ENCODE measurements around the gene ZDHHC8. TPM values are rescaled to one million over a fixed set of nuclear protein-coding genes. Genes with fewer than 3 reads are reported as not detected.

Gene ZDHHC8
- total RNA-seq, 2 donors from 2014 or later = 48.3 to 48.9 TPM

DNA sequence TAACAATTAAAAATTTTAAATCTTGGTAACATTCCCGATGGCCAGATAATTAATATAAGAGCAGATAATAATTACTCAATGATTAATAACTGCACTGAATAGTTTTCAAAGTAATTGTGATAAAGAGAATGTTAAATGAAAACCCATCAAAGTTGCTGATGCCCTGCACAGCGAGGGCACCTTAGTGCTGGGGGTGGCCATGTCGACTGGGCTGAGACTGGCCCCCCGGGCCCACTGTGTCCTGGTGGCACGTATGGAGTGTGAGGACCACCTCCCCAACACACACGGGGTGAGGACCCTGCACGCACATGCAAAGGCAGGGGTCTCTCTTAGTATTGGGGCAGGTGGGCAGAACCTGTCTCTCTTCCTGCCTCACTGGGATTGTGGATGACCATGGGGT lies 34.3 kb downstream of the ZDHHC8 start:
- ATAC-seq (no peak), DNase-seq (no peak)
- intact Hi-C loops (cut with DNase I) = no loop called here

DNA sequence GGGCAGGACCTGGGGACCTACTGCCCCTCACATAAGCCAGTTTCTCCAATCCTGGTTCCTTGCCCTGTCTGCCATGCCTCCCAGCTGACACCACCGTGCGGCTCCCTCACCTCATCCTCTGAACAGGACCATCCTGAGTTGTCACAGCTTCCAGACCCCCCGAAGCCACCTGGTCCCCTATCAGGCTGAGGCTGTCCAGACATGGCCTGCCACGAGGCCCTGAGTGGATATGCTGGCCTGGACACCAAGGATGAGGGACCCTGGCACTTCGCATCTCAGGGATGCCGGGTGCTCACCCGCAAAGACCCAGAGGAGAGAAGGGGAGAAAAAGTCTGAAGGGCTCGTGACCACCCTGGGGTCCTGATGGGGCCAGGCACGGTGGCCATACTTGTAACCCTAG lies 35.1 kb downstream of the ZDHHC8 start:
- ATAC-seq (no peak), DNase-seq (no peak)
- intact Hi-C loops (cut with DNase I) = no loop called here

DNA sequence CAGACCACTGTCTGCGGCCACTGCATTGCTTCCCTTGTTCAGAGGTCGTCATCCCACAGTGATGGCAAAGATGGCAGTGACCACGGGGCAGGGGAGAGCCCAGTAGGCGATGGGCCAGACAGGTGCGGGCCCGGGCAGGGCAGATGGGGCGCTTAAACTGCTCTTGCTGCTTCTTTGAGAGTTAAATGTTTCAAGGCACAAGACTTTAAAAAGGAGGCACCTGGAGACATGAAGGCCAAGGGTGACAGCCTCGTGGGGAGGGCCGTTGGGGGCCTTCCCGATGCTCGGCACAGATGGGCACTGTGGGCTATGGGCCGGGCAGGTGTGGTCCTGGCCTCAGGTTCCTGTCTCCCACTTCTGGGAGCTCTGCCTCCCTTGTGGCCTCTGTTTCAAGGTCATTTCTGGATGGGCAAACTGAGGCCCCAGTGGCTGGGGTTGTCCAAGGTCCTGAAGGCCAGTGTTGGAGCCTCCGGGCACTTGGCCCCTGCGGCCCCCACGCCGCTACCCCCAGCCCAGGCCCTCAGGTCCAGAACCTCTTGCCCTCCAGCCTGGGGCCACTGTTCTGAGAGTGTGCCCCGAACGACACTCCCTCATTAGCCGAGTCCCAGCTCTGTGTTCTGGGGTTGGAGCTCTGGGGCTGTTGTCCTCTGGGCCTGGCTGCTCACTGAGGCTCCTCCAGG lies 36.2 kb downstream of the ZDHHC8 start:
- ATAC-seq (no peak), DNase-seq (no peak)
- intact Hi-C loops (cut with DNase I) = no loop called here

DNA sequence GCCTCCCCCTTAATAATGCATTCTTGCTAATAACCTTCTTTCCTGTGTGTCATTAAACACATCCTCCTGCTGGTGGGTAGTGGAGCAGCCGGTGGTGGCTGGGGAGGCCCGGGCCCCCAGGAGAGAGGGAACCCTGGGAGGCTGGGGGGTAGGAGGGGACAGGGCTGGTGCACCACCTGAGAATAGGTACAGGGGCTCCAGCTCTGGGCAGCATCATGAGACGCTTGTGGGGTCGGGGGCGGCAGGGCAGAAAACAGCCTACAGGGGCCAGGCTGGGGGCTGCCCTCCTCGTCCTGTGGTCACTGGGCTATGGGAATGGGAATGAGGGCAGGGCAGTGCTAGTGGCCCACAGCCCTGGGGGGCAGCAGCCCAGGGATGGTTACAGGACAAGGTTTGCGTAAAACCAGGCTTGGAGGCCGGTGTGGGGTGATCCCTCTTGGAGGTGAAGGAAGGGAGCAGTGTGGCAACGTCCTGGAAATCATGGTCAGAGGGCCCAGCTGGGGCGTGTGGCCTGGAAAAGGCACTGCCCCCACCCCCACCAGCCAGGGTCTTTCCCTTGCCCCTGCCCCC lies 37.7 kb downstream of the ZDHHC8 start:
- no peak for ATAC-seq
- intact Hi-C loops (cut with DNase I) = no loop called here
- DNase-seq = no peak

DNA sequence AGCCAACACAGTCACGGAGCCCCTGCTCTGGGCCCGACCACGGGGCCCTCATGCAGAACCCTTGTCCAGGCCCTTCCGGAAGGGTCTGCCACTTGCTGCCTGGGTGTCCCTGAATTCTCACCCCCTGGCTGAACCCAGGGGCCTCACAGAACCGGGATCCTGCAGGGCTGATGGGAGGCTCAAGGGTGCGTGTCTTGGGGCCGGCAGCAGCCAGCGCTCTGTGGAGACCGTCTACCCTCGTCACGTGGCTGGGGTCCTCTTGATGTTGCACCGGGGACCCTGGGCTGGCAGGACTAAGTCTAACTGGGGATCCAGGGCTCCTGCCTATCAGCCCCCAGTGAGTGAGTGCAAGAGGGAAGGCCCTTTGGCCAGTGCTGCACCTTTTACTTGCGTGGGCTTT lies 38.6 kb downstream of the ZDHHC8 start:
- no peak for DNase-seq
- intact Hi-C loops (cut with DNase I) = loop anchor here in 1 of 2 donors (5.0 kb wide), 1 partner anchor 102 kb away; no protein-coding TSS in a partner anchor
- no peak for ATAC-seq

DNA sequence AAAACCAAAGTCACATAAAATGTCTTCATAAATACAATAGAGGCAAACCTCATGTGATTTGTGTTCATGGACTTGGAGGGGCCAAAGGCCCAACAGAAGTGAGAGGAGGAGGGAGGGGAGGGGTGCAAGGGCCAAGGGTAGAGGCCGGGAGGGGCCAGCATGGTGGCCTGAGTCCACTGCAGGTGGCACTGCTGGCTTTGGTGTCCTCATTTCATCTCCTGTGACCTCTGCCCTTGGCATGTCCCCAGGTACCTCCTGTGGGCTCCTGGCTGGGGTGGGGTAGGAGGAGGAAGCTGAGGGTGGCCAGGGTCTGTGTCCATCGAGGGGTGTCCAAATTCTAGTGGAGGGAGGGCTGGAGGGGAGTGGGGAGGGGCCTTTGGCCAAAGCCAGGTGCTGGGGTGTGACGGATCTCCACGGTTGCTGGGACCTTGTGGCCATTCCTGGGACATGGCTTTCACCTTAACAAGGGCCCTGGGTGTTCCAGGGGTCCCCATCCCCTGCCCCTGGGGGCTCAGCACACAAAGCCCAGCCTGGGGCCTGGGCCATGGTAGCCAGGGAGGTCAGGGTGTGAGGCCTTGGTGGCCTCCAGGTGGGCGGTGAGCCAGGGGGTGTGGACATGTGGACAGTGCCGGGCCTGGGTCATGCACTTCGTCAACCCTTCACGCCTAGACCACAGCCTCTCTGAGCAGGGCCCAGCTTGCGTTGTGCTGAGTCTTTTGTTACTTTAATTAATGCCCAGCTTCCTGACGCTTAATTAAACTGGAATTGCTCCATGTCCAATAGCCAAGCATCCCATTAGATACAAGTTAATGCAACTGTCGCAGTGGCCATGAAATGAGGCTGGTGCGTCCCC lies 39.9 kb downstream of the ZDHHC8 start:
- intact Hi-C loops (cut with DNase I) = loop anchor here in 1 of 2 donors (5.0 kb wide), 1 partner anchor 101 kb away; no protein-coding TSS in a partner anchor
- no peak for ATAC-seq
- no peak for DNase-seq

DNA sequence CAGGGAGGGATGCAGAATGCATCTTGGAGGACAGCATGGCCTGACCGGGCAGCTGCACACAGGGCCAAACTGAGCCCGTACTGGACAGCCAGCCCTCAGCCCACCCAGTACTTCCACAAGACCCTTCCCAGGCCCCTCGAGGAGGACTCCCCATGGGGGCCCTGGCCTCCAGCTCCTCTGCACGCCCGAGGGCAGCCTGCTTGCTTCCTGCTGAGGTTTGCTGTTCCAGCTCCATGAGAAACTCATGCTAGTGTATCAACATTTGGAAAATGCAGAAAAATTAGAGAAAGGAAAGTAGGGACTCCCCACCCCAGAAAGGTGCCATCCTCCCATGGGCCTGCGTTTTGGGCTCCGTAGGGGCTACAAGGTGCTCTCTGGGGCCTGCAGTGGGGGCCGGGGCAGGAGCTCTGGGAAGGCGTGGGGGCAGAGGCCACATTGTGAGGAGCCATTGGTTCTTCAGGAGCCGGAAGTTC lies 40.6 kb downstream of the ZDHHC8 start:
- DNase-seq (no peak), ATAC-seq (no peak)
- intact Hi-C loops (cut with DNase I) = loop anchor here in 1 of 2 donors (5.0 kb wide), 1 partner anchor 100 kb away; no protein-coding TSS in a partner anchor

DNA sequence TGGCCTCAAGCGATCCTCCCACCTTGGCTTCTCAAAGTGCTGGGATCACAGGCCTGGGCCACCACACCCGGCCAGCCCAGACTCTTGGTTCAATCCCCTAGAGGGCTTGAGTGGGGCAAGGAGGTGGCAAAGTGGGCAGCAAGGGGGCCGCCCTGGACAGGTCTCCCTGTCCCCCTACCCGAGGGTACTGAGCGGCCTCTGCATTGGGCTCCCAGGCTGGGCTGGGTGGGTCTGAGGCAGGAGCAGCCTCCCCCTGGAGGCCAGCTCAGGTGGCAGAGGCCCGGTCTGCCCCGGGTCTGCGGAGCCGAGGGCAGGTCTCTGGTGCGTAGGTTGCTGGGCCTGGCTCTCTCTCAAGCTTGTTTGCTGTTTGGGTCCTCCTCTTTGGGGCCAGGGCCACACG lies 41.6 kb downstream of the ZDHHC8 start:
- ATAC-seq (no peak), DNase-seq (no peak)
- intact Hi-C loops (cut with DNase I) = loop anchor here in 1 of 2 donors (5.0 kb wide), 1 partner anchor 99 kb away; no protein-coding TSS in a partner anchor

DNA sequence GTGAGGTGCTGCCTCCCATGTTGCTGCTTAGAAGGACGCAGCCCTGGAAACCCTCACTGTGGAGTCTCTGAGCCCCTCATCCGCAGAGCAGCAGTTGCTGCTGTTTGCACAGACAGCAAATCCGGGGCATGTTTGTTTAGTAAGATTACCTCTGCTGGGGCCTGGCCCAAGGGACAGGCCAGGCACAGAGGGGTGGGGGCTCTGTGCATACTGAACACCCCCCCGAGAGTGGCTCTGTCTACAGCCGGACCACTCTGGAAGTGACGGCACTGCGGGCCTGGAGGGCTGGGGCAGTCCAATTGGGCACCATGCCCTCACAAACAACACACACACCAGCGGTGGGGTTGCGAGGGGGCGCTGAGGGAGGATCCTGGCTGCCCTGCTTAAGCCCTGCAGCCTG lies 42.2 kb downstream of the ZDHHC8 start:
- ATAC-seq (no peak), DNase-seq (no peak)
- intact Hi-C loops (cut with DNase I) = loop anchor here in 1 of 2 donors (5.0 kb wide), 1 partner anchor 99 kb away; no protein-coding TSS in a partner anchor

DNA sequence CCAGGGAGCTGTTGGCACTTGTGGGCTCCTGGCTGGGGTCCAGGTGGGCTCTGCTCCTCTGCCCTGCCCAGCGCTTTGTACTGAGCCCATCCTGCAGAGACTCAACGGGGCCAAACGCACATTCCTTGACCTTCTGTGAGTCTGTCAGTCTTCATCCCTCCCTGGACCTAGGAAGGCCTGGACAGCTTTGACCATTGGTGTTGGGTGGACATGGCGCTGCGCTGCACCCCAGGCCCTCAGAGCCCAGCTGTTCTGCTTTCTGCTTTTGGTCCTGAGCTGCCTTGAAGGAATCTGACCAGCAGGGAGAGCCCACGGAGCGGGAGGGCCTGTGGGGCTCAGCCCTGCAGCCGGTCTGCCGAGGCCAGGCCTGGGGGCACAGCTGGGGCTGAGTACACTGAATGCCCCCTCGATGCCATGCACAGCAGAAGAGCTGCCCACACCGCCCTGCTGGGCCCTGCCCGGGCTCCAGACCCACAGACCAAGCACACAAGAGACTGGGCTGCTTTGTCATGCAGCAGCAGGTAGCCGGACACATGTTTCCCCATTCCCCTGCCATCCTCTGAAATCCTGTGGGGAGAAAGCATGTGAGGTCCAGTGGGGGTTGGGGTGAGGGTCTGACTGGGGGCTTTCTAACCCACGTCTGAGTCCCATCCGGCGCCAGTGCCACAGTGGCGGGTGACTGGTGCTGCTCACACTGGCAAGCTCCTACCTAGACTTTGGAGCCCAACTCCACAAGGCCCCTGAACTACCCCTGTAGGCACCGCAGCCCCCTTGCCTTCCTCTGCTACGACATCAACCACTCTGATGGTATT lies 43.4 kb downstream of the ZDHHC8 start:
- intact Hi-C loops (cut with DNase I) = loop anchor here in 1 of 2 donors (5.0 kb wide), 1 partner anchor 97 kb away; no protein-coding TSS in a partner anchor
- ATAC-seq = peak in 1 of 2 donors; percentile 18
- no peak for DNase-seq

DNA sequence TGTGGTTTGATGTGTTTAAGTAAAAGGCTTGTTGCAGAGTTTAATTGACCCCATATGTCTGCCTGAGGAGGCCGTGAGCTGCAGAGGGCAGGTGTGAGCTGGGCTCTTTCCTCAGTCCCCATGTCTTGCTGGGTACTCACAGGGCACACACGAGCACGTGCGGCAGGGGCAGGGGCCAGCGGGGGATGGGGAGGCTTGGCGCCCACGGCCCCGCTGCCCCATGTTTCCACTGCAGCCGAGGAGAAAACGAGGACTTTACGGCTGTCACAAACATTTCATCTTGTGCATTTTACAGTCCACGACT lies 43.9 kb downstream of the ZDHHC8 start:
- no peak for ATAC-seq
- intact Hi-C loops (cut with DNase I) = no loop called here
- DNase-seq = no peak

DNA sequence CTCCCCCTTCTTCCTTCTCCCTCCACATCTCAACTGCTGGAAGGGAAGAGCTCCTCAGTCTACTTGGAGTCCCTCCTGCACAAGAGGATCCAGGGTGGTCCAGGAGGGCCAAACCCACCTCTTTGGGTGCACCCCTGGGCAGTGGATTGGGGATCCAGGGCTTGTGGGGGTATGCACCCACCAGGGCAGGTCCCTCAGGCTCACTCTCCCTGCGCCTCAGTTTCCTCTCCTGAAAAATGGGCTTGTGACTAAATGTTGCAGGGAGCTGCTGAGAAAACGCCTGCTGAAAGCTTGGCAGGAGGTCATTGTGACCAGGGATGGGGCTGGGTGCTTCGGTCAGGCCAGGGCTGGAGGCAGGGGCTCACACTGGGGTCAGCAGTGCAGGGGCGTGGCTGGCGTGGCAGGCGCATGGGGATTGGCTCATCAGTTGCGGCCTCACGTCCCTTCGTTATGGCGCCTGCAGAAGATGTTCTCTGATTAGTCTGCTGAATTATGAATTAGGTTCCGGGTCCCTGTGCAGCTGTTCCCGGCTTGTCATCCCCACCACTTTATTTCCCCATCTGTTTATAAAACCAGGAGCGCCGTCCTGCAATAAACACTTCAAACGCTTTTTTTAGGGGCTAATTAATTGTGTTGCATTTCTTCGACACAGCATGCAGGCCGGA lies 44.9 kb downstream of the ZDHHC8 start:
- intact Hi-C loops (cut with DNase I) = no loop called here
- ATAC-seq (no peak), DNase-seq (no peak)

DNA sequence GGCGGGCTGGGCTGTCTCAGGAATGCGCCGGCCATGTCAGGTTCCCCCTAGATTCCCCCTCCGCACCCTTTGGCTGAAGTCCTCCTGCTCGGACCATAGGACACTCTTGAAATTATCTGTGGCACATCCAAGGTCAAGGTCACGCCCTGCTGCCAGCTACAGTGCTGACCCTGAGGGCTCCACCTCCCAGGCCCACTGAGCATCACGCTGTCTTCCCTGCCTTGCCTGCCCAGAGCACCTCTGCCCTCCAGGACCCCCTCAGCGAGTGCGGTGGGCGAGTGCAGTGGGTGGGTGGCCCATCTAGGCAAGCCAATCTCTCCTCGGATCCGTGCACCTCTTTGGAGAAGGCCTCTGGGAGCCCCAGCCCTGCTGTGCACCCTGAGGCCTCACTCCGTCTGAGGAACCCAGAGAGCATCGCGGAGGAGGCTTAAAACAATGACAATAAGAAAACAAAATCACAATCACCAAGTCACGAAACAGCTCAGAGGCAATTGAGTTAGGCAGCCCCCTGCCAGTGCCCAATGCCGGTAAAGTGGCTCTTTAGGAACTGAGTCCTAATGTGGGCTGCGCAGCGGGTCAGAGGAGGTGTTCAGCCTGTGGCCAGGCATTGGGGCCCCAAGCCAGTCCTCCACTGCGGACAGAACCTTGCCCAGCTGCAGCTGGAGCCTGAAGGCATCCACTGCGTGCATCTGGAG lies 45.8 kb downstream of the ZDHHC8 start:
- no peak for ATAC-seq
- intact Hi-C loops (cut with DNase I) = no loop called here

DNA sequence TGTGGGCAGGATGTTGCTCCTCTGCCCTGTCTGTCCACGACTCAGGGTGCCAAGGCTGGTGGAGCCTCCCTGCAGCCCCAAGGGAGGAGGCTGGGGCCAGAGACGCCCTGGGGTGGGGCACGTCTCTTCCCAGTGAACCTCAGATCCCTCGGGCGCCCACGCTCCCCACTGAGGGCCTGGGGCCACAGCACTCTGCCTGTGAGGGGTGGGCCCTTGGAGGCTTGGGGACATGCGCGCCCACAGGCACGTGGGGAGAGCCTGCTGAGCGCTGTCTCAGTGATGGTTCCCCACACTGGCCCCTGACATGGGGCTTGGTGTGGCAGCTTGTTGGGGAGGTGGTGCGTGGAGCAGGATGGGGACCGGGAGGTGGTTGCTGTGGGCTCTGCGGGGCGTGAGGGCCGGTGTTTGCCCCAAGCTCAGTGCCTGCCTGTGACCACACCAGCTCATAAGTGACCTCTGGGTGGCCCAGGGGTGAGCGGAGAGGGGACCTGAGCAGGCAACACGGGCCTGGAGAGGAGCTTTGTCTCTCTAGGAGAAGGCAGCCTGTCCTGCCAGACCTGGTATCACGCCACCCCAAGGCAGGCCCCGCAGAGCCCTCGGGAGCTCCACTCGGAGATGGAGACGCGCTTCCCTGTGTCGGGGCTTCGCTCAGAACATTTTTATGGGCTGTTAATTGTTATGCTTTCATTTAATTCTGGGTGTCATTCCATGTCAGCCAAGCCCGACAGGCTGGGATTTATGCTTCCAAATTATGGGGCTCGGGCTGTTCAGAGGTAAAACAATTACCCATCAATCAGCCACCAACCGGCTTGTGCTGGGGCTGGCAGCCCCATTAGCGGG lies 46.7 kb downstream of the ZDHHC8 start:
- ATAC-seq (no peak), DNase-seq (no peak)
- intact Hi-C loops (cut with DNase I) = no loop called here

More for the DNA sequence above, 45.8 kb downstream of the ZDHHC8 start:
- no peak for DNase-seq

DNA sequence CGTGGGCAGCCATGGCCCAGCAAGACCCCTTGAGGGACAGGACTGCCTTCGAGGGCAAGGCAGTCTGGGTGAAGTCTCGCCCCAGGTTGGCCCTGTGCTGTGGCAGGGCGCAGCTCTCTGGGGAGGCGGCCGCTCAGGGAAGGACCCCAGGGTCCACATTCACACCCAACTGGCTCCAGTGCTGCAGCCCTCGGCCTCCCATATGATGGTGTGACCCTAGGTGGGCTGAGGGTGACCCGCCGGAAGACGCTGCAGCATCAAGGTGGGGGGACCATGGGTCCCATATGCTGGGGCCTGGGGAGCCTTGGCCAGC lies 47.3 kb downstream of the ZDHHC8 start:
- intact Hi-C loops (cut with DNase I) = no loop called here
- ATAC-seq (no peak), DNase-seq (no peak)

DNA sequence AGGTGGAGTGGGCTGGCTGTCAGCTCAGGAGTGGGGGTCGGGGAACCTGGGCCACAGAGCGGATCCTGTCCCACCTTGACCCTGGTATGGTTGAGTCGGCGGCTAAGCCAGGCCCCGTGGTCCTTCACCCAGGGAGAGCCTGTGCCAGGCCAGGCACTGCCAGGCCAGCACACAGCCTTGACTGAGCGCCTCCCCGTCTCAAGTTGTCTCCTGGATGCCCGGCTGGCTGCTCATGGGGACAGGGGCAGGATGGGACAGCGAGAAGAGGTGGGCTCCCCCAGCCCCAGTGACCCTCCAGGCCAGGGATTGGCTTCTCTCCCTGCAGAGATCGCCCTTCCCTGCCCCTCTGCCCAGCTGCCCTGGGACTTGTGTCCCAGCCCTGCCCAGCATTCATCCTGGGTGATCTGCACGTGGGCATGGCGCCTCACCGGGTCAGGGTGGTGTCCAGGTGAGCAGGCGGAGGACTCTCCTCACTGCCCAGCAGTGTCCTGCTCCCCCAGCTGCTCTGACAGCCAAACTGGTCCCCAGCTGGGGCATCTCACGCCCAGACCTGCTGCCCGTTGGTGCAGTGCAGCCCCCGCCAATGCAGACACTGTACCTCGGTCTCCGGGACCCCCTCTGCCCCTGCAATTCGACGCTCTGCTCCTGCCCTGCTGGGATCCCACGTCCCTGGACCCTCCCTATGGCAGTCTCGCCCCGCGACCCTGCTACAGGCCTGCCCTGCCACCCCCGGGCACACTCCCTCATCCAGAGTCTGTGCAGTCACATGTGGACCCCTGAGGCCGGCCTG lies 48.0 kb downstream of the ZDHHC8 start:
- ATAC-seq (no peak), DNase-seq (no peak)
- intact Hi-C loops (cut with DNase I) = no loop called here

DNA sequence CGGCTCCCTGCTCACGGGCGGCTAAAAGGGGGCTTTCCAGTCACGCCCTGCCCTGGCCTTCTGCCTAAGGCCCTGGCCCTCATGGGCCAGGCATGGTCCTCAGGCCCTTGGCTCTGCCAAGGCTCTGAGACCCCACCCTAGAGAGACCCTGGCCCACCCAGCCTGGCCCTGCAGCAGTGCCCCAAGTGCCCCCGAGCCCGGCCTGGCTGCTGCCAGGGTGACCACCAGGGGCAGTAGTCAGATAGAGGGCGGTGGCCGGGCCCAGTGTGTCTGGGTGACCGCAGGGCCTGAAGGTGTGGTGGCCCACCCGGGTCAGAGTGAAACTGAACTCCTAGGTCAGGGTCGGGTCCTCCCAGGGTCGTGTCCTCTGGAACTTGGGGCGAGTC lies 48.6 kb downstream of the ZDHHC8 start:
- ATAC-seq (no peak), DNase-seq (no peak)
- intact Hi-C loops (cut with DNase I) = no loop called here
